NT2/D1 (cell line): Measurements from ENCODE around the gene SYF2.

Experiments used
- DNase-seq: peaks from one replicate; pipeline ENCODE4 v3.0.0-alpha.2; 2011; ENCODE audit warnings: low read depth, low spot score
- H3K27me3 ChIP-seq: 2 replicates; pipeline ENCODE4 v1.6.0; 2011; ENCODE audit warnings: mild to moderate bottlenecking; ENCODE audit not compliant: insufficient read length, insufficient read depth
- H3K36me3 ChIP-seq: 2 replicates; pipeline ENCODE4 v1.6.1; 2011; ENCODE audit warnings: mild to moderate bottlenecking, low read length, mixed read lengths; ENCODE audit not compliant: insufficient read depth, insufficient read length
- H3K4me1 ChIP-seq: 2 replicates; pipeline ENCODE4 v1.5.1; 2011; ENCODE audit not compliant: insufficient read depth, insufficient read length
- H3K4me3 ChIP-seq: 2 replicates; pipeline ENCODE4 v1.5.1; 2011; ENCODE audit warnings: low read depth; ENCODE audit not compliant: insufficient read length
- H3K9ac ChIP-seq: 2 replicates; pipeline ENCODE4 v1.6.0; 2011; ENCODE audit warnings: low read depth; ENCODE audit not compliant: insufficient read length
- H3K9me3 ChIP-seq: 2 replicates; pipeline ENCODE4 v1.5.1; 2011; ENCODE audit warnings: mild to moderate bottlenecking, low read length; ENCODE audit not compliant: insufficient read depth
- SUZ12 ChIP-seq: IDR thresholded peaks from 2 replicates; pipeline ENCODE4 v1.6.1; 2011; ENCODE audit not compliant: insufficient read length, insufficient read depth; ENCODE audit errors: extremely low read depth
- YY1 ChIP-seq: IDR thresholded peaks from 2 replicates; pipeline ENCODE4 v1.6.1; 2011; ENCODE audit not compliant: insufficient read length, insufficient read depth
- ZNF274 ChIP-seq: IDR thresholded peaks from 2 replicates; pipeline ENCODE4 v1.6.1; 2011; ENCODE audit warnings: mild to moderate bottlenecking, low read depth, low read length

SYF2 gene

DNA sequence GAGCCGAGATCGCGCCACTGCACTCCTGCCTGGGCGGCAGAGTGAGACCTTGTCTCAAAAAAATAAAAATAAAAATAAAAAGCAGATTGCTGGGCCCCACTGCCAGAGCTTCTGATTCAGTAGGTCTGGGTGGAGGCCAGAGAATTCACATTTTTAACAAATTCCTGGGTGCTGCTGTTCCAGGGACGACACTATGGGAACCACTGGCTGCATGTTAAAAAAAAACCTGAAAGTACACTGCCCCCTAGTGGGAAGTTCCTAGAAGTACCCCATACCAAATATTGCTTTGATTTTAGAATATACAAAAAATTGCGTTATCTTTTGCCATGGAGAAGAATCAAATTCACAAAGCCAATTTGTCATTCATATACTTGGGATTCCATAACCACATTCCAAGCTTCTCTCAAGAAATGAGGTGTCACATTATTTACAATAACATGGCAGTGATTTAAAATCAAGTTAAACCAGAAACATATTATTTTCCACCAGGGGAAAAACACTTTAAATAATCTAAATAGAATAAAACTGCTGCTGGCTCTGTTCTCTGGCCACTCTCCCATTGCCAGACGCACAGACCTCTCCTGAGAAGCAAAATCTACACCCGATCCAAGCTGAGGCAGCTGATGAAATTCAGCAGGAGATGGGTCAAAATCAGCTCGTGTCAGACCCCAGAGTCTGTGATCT, 27.4 kb downstream of the SYF2 start:
- Histone ChIP-seq H3K27me3 (no peaks in the 10 kb centered on the region), H3K36me3 (no peaks in the 10 kb centered on the region), H3K4me1 (peaks cover 6% of the 10 kb centered on the region), H3K9ac (no peak overlapping the region), H3K9me3 (no peaks in the 10 kb centered on the region), H3K4me3 (no peak overlapping the region)
- DNase-seq: peak; percentile 49
- no peak for TF ChIP-seq YY1

DNA sequence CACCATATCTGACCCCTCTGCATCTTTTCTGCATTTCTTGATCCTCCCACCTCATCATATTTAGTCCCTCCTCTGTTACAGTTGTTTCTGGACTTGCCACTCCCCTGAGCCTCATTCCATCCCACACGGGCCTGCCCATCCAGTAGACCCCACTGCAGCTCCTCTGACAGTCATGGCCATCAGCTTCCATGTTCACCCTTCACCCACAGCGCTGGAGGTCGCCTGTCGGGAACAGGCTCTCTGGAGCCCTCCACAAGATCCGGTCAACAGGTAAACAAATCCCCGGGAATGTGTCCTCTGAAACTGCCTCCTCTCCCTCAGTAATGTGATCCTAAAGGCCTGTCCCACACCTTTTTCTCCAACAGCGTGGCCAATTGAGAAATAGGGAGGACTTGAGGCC, 31.3 kb downstream of the SYF2 start:
- Histone ChIP-seq H3K4me1 (peaks cover 23% of the 10 kb centered on the region), H3K9ac (no peak overlapping the region), H3K4me3 (no peak overlapping the region), H3K9me3 (no peaks in the 10 kb centered on the region), H3K27me3 (no peaks in the 10 kb centered on the region), H3K36me3 (no peaks in the 10 kb centered on the region)
- no peak for DNase-seq
- no peak for TF ChIP-seq SUZ12
- TF ChIP-seq YY1: no peak
- TF ChIP-seq ZNF274: no peak

GRCh38 chr1:25199819-25200620, 32.3 kb downstream of the SYF2 start:
- no peak for DNase-seq
- no peaks in the 10 kb centered on the region for H3K36me3 ChIP-seq
- no peaks in the 10 kb centered on the region for H3K27me3 ChIP-seq
- no peak overlapping the region for H3K4me3 ChIP-seq
- no peak for TF ChIP-seq YY1
- TF ChIP-seq ZNF274: no peak
- TF ChIP-seq SUZ12: no peak
- peaks cover 27% of the 10 kb centered on the region for H3K4me1 ChIP-seq
- no peaks in the 10 kb centered on the region for H3K9me3 ChIP-seq
- H3K9ac ChIP-seq: peak overlapping the region; percentile 47

DNA sequence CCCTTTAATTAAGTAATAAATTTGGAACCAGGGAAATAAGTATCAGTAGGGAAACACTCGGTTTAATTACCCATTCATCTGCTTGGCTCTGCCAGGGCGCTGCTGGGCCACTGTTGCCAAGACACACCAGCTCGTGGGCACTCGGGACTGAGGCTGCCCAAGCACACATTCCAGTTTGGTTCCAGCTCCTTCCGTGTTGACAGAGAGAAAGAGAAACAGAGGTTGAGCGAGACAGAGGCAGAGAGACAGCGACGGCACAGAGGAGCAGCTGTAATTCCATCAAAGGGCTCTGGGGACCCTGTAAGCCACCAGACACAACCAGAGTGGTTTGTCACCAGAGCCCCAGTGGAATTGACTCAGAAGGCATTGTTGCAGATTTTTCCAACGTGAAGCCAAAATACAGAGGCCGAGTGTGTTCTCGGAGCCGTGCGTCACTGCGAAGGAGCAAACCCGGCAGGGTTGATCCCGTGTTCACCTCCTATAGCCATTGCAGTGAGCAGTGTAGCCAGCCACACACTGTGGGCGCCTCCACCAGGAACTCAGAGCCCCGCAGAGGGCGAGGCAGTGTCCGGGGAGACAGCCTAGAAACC, 33.5 kb downstream of the SYF2 start:
- H3K27me3 ChIP-seq: no peaks in the 10 kb centered on the region
- no peak overlapping the region for H3K9ac ChIP-seq
- no peaks in the 10 kb centered on the region for H3K36me3 ChIP-seq
- DNase-seq: no peak
- H3K9me3 ChIP-seq: no peaks in the 10 kb centered on the region
- no peak overlapping the region for H3K4me3 ChIP-seq
- TF ChIP-seq ZNF274 (no peak), YY1 (no peak), SUZ12 (no peak)
- peaks cover 34% of the 10 kb centered on the region for H3K4me1 ChIP-seq

DNA sequence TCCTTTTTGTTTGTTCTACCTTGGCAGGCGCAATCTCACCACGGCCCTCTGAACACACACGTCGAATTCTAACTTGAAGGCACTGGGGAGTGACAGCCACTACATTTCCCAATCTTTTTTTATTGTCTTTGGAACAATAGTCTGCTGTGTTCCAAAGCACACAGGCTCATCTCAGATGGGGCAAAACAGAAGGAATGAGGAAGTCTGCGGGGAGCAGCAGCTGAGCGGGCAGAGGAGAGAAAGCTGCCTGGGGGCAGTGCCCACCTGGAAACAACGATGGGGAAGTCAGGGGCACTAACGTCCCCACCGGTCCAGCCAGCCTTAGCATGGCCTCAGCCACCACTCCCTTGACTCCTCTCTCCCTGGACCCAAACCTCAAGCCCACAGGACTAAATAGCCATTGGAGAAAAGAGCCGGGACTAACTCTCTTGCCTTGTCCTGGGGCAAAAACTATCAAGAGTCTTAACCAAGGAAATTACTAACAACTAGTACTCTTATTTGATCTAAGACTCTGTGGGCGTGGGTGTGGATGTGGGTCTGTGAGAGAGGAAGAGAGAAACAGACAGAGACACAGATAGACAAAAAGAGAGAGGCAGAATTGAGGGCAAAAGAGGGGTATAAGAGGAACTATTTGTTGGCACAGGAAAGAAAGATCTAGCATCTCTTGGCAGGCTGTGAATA, 34.2 kb downstream of the SYF2 start:
- H3K9ac ChIP-seq: no peak overlapping the region
- no peak for DNase-seq

GRCh38 chr1:25197235-25197975, 34.9 kb downstream of the SYF2 start:
- no peak overlapping the region for H3K4me3 ChIP-seq
- no peak for DNase-seq
- TF ChIP-seq ZNF274 (no peak), YY1 (no peak), SUZ12 (no peak)
- no peaks in the 10 kb centered on the region for H3K27me3 ChIP-seq
- no peaks in the 10 kb centered on the region for H3K9me3 ChIP-seq
- no peaks in the 10 kb centered on the region for H3K36me3 ChIP-seq
- H3K4me1 ChIP-seq: peaks cover 44% of the 10 kb centered on the region
- no peak overlapping the region for H3K9ac ChIP-seq

More for the DNA sequence above, 34.2 kb downstream of the SYF2 start:
- Histone ChIP-seq H3K4me1 (peaks cover 38% of the 10 kb centered on the region), H3K9me3 (no peaks in the 10 kb centered on the region), H3K36me3 (no peaks in the 10 kb centered on the region), H3K27me3 (no peaks in the 10 kb centered on the region), H3K4me3 (no peak overlapping the region)
- TF ChIP-seq SUZ12 (no peak), ZNF274 (no peak), YY1 (no peak)
